Effector memory CD4-positive, alpha-beta T cell (primary cell): Measurements from ENCODE around the gene SESN1.

Experiments used
- DNase-seq, 3 donors: peaks; one replicate each; pipeline ENCODE4 v3.0.0-alpha.2; 2020
- H3K27ac ChIP-seq: 2 replicates; pipeline ENCODE4 v1.7.0; 2013; ENCODE audit warnings: mild to moderate bottlenecking, low read length, moderate library complexity; ENCODE audit not compliant: insufficient read depth, poor library complexity, severe bottlenecking
- H3K27me3 ChIP-seq: replicated peaks from 2 replicates; pipeline ENCODE4 v1.7.0; 2013; ENCODE audit warnings: mild to moderate bottlenecking, low read length; ENCODE audit not compliant: insufficient read depth, control insufficient read depth, poor library complexity, severe bottlenecking
- H3K36me3 ChIP-seq: 2 replicates; pipeline ENCODE4 v1.7.0; 2013; ENCODE audit warnings: mild to moderate bottlenecking, low read length, moderate library complexity; ENCODE audit not compliant: control insufficient read depth, insufficient read depth
- H3K4me1 ChIP-seq: 2 replicates; pipeline ENCODE4 v1.7.0; 2013; ENCODE audit warnings: low read length, mild to moderate bottlenecking; ENCODE audit not compliant: control insufficient read depth, insufficient read depth, poor library complexity, severe bottlenecking
- H3K4me3 ChIP-seq: 2 replicates; pipeline ENCODE4 v1.7.0; 2013; ENCODE audit warnings: low read length, low read depth, mild to moderate bottlenecking; ENCODE audit not compliant: insufficient read depth, poor library complexity, severe bottlenecking
- H3K9me3 ChIP-seq: 2 replicates; pipeline ENCODE4 v1.7.0; 2013; ENCODE audit warnings: mild to moderate bottlenecking, low read length, moderate library complexity; ENCODE audit not compliant: control insufficient read depth

The SESN1 gene

GRCh38 chr6:108999428-108999827 is 95.2 kb downstream of the SESN1 start:
- H3K27ac ChIP-seq = no peak overlapping the region
- DNase-seq = no peak
- no peaks in the 10 kb centered on the region for H3K27me3 ChIP-seq
- no peak overlapping the region for H3K4me3 ChIP-seq
- H3K36me3 ChIP-seq = peaks cover 39% of the 10 kb centered on the region
- no peaks in the 10 kb centered on the region for H3K4me1 ChIP-seq
- no peaks in the 10 kb centered on the region for H3K9me3 ChIP-seq

GRCh38 chr6:108998485-108998884 is 96.2 kb downstream of the SESN1 start:
- Histone ChIP-seq H3K4me3 (no peak overlapping the region), H3K4me1 (no peaks in the 10 kb centered on the region), H3K36me3 (peaks cover 46% of the 10 kb centered on the region), H3K27me3 (no peaks in the 10 kb centered on the region), H3K27ac (no peak overlapping the region), H3K9me3 (no peaks in the 10 kb centered on the region)
- no peak for DNase-seq

GRCh38 chr6:108996208-108996607 is 98.4 kb downstream of the SESN1 start:
- no peaks in the 10 kb centered on the region for H3K4me1 ChIP-seq
- H3K27me3 ChIP-seq = no peaks in the 10 kb centered on the region
- no peak for DNase-seq
- H3K27ac ChIP-seq = no peak overlapping the region
- no peak overlapping the region for H3K4me3 ChIP-seq
- no peaks in the 10 kb centered on the region for H3K9me3 ChIP-seq
- H3K36me3 ChIP-seq = peaks cover 60% of the 10 kb centered on the region

GRCh38 chr6:108995296-108995695 is 99.3 kb downstream of the SESN1 start:
- H3K4me3 ChIP-seq = no peak overlapping the region
- H3K36me3 ChIP-seq = peaks cover 67% of the 10 kb centered on the region
- no peak overlapping the region for H3K27ac ChIP-seq

GRCh38 chr6:108993876-108994275 is 100.8 kb downstream of the SESN1 start:
- peaks cover 64% of the 10 kb centered on the region for H3K36me3 ChIP-seq
- no peaks in the 10 kb centered on the region for H3K9me3 ChIP-seq
- H3K4me1 ChIP-seq = no peaks in the 10 kb centered on the region
- H3K27me3 ChIP-seq = no peaks in the 10 kb centered on the region
- no peak overlapping the region for H3K4me3 ChIP-seq
- no peak overlapping the region for H3K27ac ChIP-seq
- no peak for DNase-seq

More at GRCh38 chr6:108995296-108995695, 99.3 kb downstream of the SESN1 start:
- no peaks in the 10 kb centered on the region for H3K27me3 ChIP-seq
- H3K4me1 ChIP-seq = no peaks in the 10 kb centered on the region
- H3K9me3 ChIP-seq = no peaks in the 10 kb centered on the region
- DNase-seq = no peak

GRCh38 chr6:108989700-108990099 is 104.9 kb downstream of the SESN1 start:
- no peaks in the 10 kb centered on the region for H3K9me3 ChIP-seq
- H3K36me3 ChIP-seq = peaks cover 65% of the 10 kb centered on the region
- H3K27me3 ChIP-seq = no peaks in the 10 kb centered on the region

GRCh38 chr6:108988765-108989164 is 105.9 kb downstream of the SESN1 start:
- Histone ChIP-seq H3K27ac (no peak overlapping the region), H3K27me3 (no peaks in the 10 kb centered on the region), H3K9me3 (no peaks in the 10 kb centered on the region), H3K4me3 (no peak overlapping the region), H3K4me1 (no peaks in the 10 kb centered on the region), H3K36me3 (peaks cover 59% of the 10 kb centered on the region)
- DNase-seq = no peak

More at GRCh38 chr6:108989700-108990099, 104.9 kb downstream of the SESN1 start:
- H3K27ac ChIP-seq = no peak overlapping the region
- no peak overlapping the region for H3K4me3 ChIP-seq
- no peak for DNase-seq
- no peaks in the 10 kb centered on the region for H3K4me1 ChIP-seq

GRCh38 chr6:108988296-108988695 is 106.3 kb downstream of the SESN1 start:
- Histone ChIP-seq H3K36me3 (peaks cover 57% of the 10 kb centered on the region), H3K27ac (no peak overlapping the region), H3K9me3 (no peaks in the 10 kb centered on the region), H3K27me3 (no peaks in the 10 kb centered on the region), H3K4me1 (no peaks in the 10 kb centered on the region), H3K4me3 (no peak overlapping the region)
- DNase-seq = no peak

- Histone ChIP-seq H3K27me3 (no peaks in the 10 kb centered on the region), H3K4me3 (no peak overlapping the region), H3K9me3 (no peaks in the 10 kb centered on the region), H3K36me3 (peaks cover 51% of the 10 kb centered on the region), H3K27ac (no peak overlapping the region), H3K4me1 (no peaks in the 10 kb centered on the region)
- DNase-seq = no peak
These were observed 107.5 kb downstream of the SESN1 start for GRCh38 chr6:108987156-108987555.

GRCh38 chr6:108985301-108985700 is 109.3 kb downstream of the SESN1 start:
- Histone ChIP-seq H3K4me1 (no peaks in the 10 kb centered on the region), H3K27me3 (no peaks in the 10 kb centered on the region), H3K36me3 (peaks cover 35% of the 10 kb centered on the region), H3K9me3 (peaks cover 6% of the 10 kb centered on the region), H3K27ac (no peak overlapping the region), H3K4me3 (no peak overlapping the region)
- DNase-seq = no peak

GRCh38 chr6:108983151-108983550 is 111.5 kb downstream of the SESN1 start:
- no peak for DNase-seq
- Histone ChIP-seq H3K9me3 (peaks cover 6% of the 10 kb centered on the region), H3K36me3 (peaks cover 17% of the 10 kb centered on the region), H3K27ac (no peak overlapping the region), H3K4me1 (no peaks in the 10 kb centered on the region), H3K4me3 (no peak overlapping the region), H3K27me3 (no peaks in the 10 kb centered on the region)
